ENCODE results near the gene CALCOCO1. TPM values are rescaled to one million over a fixed set of nuclear protein-coding genes. Genes with fewer than 3 reads are reported as not detected.

Gene CALCOCO1
- total and polyA plus RNA-seq, 2 of the 8 experiments (the other 6 are each of a cell fraction or from before 2014, with no cell fraction given): 20.3 to 39.3 TPM

GRCh38 chr12:53664191-53664590 is 63.1 kb downstream of the CALCOCO1 start (continued):
- TF ChIP-seq, protein P1, sequence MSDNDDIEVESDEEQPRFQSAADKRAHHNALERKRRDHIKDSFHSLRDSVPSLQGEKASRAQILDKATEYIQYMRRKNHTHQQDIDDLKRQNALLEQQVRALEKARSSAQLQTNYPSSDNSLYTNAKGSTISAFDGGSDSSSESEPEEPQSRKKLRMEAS (IDR thresholded peaks at IDR 0.05): no peak
